Karpas-422 (cell line): ENCODE data around the gene DNAH7. TPM values are rescaled to one million over a fixed set of nuclear protein-coding genes. Genes with fewer than 3 reads are reported as not detected.
A peak's percentile ranks its signal among the peaks of the same experiment; 100 is the strongest.

Experiments
- DNase-seq: peaks from one replicate; pipeline ENCODE4 v3.0.0-alpha.2; 2015
- H2AFZ ChIP-seq: fragments of 200-600 bp; sonication (generic); 2 replicates; pipeline ENCODE4 v1.6.1; 2014; ENCODE audit warnings: antibody characterized with exemption, low read length, mixed read lengths
- H3K27ac ChIP-seq: fragments of 200-600 bp; sonication (generic); 2 replicates; pipeline ENCODE4 v1.5.1; 2014; ENCODE audit warnings: mild to moderate bottlenecking, low read length, moderate library complexity
- H3K27me3 ChIP-seq: fragments of 200-600 bp; sonication (generic); 2 replicates; pipeline ENCODE4 v1.6.1; 2014; ENCODE audit warnings: low read length, mixed read lengths
- H3K36me3 ChIP-seq: fragments of 200-600 bp; sonication (generic); 2 replicates; pipeline ENCODE4 v1.6.1; 2014; ENCODE audit warnings: low read length, mixed read lengths; ENCODE audit not compliant: insufficient read depth
- H3K4me1 ChIP-seq: fragments of 200-600 bp; sonication (generic); 2 replicates; pipeline ENCODE4 v1.6.1; 2014; ENCODE audit warnings: mild to moderate bottlenecking, low read length, mixed read lengths
- H3K4me2 ChIP-seq: fragments of 200-600 bp; sonication (generic); 2 replicates; pipeline ENCODE4 v1.6.1; 2014; ENCODE audit warnings: low read length, low read depth, mild to moderate bottlenecking; ENCODE audit not compliant: poor library complexity, severe bottlenecking
- H3K4me3 ChIP-seq: fragments of 200-600 bp; sonication (generic); 2 replicates; pipeline ENCODE4 v1.5.1; 2014; ENCODE audit warnings: mild to moderate bottlenecking, antibody characterized with exemption, low read length, mixed read lengths
- H3K79me2 ChIP-seq: fragments of 200-600 bp; sonication (generic); 2 replicates; pipeline ENCODE4 v1.6.1; 2014; ENCODE audit warnings: mild to moderate bottlenecking, low read length, mixed read lengths
- H3K9ac ChIP-seq: fragments of 200-600 bp; sonication (generic); 2 replicates; pipeline ENCODE4 v1.6.0; 2014; ENCODE audit warnings: low read length
- H3K9me2 ChIP-seq: fragments of 200-600 bp; sonication (generic), shearing (Covaris generic); replicated peaks from 2 replicates; pipeline ENCODE4 v1.6.0; 2014; ENCODE audit warnings: mild to moderate bottlenecking, low read length, moderate library complexity; ENCODE audit not compliant: insufficient read depth
- H3K9me3 ChIP-seq: fragments of 300-700, 200-600 bp; sonication (generic); 2 replicates; pipeline ENCODE4 v1.6.1; 2014; ENCODE audit warnings: low read length, mixed read lengths
- H4K20me1 ChIP-seq: fragments of 200-600 bp; sonication (generic); 2 replicates; pipeline ENCODE4 v1.6.1; 2014; ENCODE audit warnings: mild to moderate bottlenecking, antibody characterized with exemption, low read length, low read depth; ENCODE audit not compliant: insufficient read depth
- total RNA-seq: library from RNA; depleted of rRNA; stranded (reverse); fragments of >200 nt; shearing (Covaris generic); gene quantifications from 2 replicates; pipeline ENCODE4 v1.2.3, GENCODE V29; 2014; ENCODE audit warnings: low replicate concordance

Gene DNAH7
- total RNA-seq, 1 experiment from 2014 or later = 0.82 TPM

- Histone ChIP-seq H3K4me3 (no peak overlapping the region), H3K9ac (no peak overlapping the region), H3K4me1 (no peaks in the 10 kb centered on the region), H3K27me3 (no peaks in the 10 kb centered on the region), H3K36me3 (peaks cover 10% of the 10 kb centered on the region; the same call in 1 of the 2 replicates), H3K4me2 (no peak overlapping the region), H4K20me1 (no peaks in the 10 kb centered on the region), H3K9me2 (no peaks in the 10 kb centered on the region), H3K9me3 (no peaks in the 10 kb centered on the region), H3K79me2 (no peaks in the 10 kb centered on the region), H2AFZ (no peak overlapping the region), H3K27ac (no peak overlapping the region)
- no peak for DNase-seq
These were observed 337.7 kb downstream of the DNAH7 start for GRCh38 chr2:195730912-195731311.

DNA sequence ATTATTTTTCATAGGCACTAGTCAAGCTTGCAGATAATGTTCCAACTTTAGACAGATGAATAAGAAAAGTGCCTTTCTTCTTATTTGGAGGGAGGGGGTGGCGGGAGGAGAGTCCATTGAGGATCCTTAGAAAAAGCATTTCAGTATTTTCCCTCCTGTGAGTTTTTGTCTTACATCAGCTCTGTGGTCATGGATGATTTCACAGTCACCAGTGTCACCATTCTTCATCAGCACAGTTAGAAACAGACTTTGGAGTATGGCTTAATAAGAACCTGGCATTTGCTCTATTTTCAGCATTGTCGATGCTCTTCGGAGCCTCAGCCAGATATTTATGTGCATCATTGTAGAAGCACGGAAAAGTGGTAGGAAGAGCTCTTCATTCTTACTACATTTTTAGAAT is 341.5 kb downstream of the DNAH7 start:
- Histone ChIP-seq H3K9ac (no peak overlapping the region), H3K36me3 (peaks cover 9% of the 10 kb centered on the region; the same call in 1 of the 2 replicates)

GRCh38 chr2:195722075-195722474 is 346.6 kb downstream of the DNAH7 start:
- Histone ChIP-seq H3K4me3 (no peak overlapping the region), H2AFZ (no peak overlapping the region), H3K27ac (no peak overlapping the region), H3K27me3 (no peaks in the 10 kb centered on the region), H3K36me3 (peaks cover 19% of the 10 kb centered on the region; the same call in 1 of the 2 replicates), H3K4me2 (no peak overlapping the region), H3K9ac (no peak overlapping the region), H3K4me1 (peaks cover 5% of the 10 kb centered on the region; the same call in 1 of the 2 replicates), H3K9me2 (no peaks in the 10 kb centered on the region), H3K9me3 (no peaks in the 10 kb centered on the region), H3K79me2 (no peaks in the 10 kb centered on the region; the same call in 1 of the 2 replicates), H4K20me1 (no peaks in the 10 kb centered on the region)
- DNase-seq = no peak

More for the DNA sequence above, 341.5 kb downstream of the DNAH7 start:
- no peaks in the 10 kb centered on the region for H3K79me2 ChIP-seq
- no peak overlapping the region for H3K27ac ChIP-seq
- no peak overlapping the region for H2AFZ ChIP-seq
- H3K4me3 ChIP-seq = no peak overlapping the region
- no peaks in the 10 kb centered on the region for H3K27me3 ChIP-seq
- H3K4me1 ChIP-seq = no peaks in the 10 kb centered on the region
- no peak for DNase-seq
- H3K9me3 ChIP-seq = no peaks in the 10 kb centered on the region
- H4K20me1 ChIP-seq = no peaks in the 10 kb centered on the region
- no peaks in the 10 kb centered on the region for H3K9me2 ChIP-seq
- H3K4me2 ChIP-seq = no peak overlapping the region

GRCh38 chr2:195721042-195721441 is 347.6 kb downstream of the DNAH7 start:
- H3K36me3 ChIP-seq = peaks cover 26% of the 10 kb centered on the region
- H3K9me2 ChIP-seq = no peaks in the 10 kb centered on the region
- no peak overlapping the region for H3K27ac ChIP-seq
- no peaks in the 10 kb centered on the region for H3K9me3 ChIP-seq
- H3K9ac ChIP-seq = no peak overlapping the region
- no peak overlapping the region for H3K4me2 ChIP-seq
- H3K4me3 ChIP-seq = no peak overlapping the region
- no peaks in the 10 kb centered on the region for H3K27me3 ChIP-seq
- no peak for DNase-seq
- no peaks in the 10 kb centered on the region for H4K20me1 ChIP-seq
- no peaks in the 10 kb centered on the region; the same call in 1 of the 2 replicates for H3K79me2 ChIP-seq
- H2AFZ ChIP-seq = no peak overlapping the region
- H3K4me1 ChIP-seq = peaks cover 5% of the 10 kb centered on the region; the same call in 1 of the 2 replicates

GRCh38 chr2:195716466-195716865 is 352.2 kb downstream of the DNAH7 start:
- H3K9me2 ChIP-seq = no peaks in the 10 kb centered on the region
- no peak overlapping the region for H2AFZ ChIP-seq
- no peak overlapping the region for H3K27ac ChIP-seq
- H3K4me2 ChIP-seq = no peak overlapping the region
- H3K4me1 ChIP-seq = peaks cover 5% of the 10 kb centered on the region; the same call in 1 of the 2 replicates
- no peaks in the 10 kb centered on the region for H3K9me3 ChIP-seq
- H4K20me1 ChIP-seq = no peaks in the 10 kb centered on the region
- DNase-seq = no peak
- no peak overlapping the region for H3K9ac ChIP-seq
- H3K4me3 ChIP-seq = no peak overlapping the region
- peaks cover 23% of the 10 kb centered on the region for H3K36me3 ChIP-seq
- H3K79me2 ChIP-seq = no peaks in the 10 kb centered on the region; the same call in 1 of the 2 replicates
- no peaks in the 10 kb centered on the region for H3K27me3 ChIP-seq

DNA sequence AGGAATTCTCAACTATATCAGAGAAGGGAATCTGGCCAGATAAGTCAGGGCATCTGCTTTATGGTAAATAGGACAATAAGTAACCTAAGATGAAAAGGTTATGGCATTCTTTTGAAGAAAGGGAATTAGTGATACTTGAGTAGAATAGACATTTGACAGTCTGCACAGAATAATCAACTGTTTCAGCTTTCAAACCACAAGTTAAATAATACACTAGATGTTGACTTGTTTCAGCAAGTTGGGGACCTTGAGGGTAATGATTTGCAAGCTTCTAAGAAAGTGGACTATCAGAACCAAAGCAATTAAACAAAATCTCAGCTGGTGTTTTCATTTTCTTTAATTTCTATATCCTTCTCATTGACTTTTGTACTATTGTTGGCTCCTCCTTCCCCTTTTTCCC is 357.2 kb downstream of the DNAH7 start:
- no peak overlapping the region for H2AFZ ChIP-seq
- H3K27ac ChIP-seq = no peak overlapping the region
- H3K9me2 ChIP-seq = no peaks in the 10 kb centered on the region
- peaks cover 3% of the 10 kb centered on the region; the same call in 1 of the 2 replicates for H3K79me2 ChIP-seq
- H3K36me3 ChIP-seq = peaks cover 12% of the 10 kb centered on the region
- H3K4me3 ChIP-seq = no peak overlapping the region
- no peaks in the 10 kb centered on the region for H4K20me1 ChIP-seq
- no peak overlapping the region for H3K9ac ChIP-seq
- H3K4me1 ChIP-seq = no peaks in the 10 kb centered on the region
- no peak for DNase-seq
- no peaks in the 10 kb centered on the region for H3K9me3 ChIP-seq
- H3K27me3 ChIP-seq = no peaks in the 10 kb centered on the region
- no peak overlapping the region for H3K4me2 ChIP-seq

DNA sequence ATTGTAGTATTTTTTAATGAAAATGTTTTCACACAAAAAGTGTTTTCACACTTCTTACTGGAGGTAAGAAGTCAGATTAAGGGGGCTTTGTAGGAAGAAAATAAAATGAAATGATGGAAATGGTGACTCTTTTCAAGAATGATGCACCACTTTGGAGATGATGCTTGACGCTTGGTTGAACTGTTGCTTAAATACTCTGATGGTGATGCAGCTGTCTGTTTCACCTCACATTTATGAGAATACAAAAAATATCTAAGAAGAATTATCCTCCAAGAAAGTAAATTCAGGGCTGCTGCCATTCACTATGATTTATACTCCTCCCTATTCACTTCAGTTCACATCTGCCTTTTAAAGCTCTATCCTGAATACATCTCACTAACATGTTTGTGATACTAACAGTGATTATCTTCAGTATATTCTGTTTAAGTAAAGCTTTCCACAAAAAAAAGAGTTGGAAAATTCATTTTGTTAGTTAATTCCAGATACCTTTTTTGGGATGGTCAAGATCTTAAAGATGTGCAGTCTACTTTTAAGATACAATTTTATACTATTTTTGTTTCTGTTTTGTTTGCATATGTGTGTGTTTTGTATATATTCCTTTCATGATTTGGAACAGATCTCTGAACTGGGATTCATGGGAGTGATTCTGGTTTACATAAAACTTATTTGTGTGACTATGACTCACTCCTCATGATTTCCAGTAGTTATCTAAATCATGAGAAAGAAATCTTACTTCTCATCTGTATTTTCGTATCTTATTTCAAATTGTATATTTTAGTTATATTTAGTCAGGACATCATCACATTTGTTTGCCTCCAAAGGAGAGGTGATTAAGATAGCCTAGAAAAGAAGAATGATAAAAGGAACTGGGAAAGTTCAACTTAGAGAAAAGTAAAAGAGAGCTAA is 358.5 kb downstream of the DNAH7 start:
- H3K27me3 ChIP-seq = no peaks in the 10 kb centered on the region
- H3K9me3 ChIP-seq = no peaks in the 10 kb centered on the region
- no peak overlapping the region for H2AFZ ChIP-seq

DNA sequence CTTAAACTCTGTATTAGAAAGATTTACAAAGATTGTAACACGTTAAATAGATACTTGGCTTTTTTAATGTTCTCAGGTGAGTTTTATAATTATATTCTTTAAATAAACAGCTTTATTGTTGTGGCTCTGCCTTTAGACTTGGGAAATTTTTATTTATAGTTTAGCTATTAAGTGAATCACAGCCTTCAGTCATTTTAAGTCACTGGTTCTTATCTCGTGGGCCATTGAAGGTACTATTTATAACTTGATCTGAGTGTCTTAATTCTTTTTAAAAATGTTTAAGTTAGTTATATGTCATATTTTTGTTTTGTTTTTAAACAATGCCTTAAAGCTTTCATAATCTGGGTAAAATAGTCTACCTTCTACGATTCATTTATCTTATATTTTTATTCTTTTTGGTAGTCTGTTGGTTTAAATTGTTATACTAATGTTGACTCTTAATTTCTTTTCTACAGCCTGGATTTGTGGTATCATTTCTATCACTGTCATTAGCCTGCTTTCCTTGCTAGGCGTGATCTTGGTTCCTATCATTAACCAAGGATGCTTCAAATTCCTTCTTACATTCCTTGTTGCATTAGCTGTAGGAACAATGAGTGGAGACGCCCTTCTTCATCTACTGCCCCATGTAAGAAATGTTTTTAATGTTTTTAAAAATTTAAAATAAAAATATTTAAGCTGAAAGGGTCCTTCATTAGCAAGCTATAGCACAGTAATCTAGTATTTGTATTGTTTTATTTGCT is 362.3 kb downstream of the DNAH7 start:
- H3K4me3 ChIP-seq = no peak overlapping the region
- no peaks in the 10 kb centered on the region for H3K9me3 ChIP-seq
- H3K9me2 ChIP-seq = no peaks in the 10 kb centered on the region
- no peak overlapping the region for H2AFZ ChIP-seq
- H3K36me3 ChIP-seq = peaks cover 8% of the 10 kb centered on the region; the same call in 1 of the 2 replicates
- no peak for DNase-seq
- H3K27me3 ChIP-seq = no peaks in the 10 kb centered on the region
- H3K79me2 ChIP-seq = peaks cover 33% of the 10 kb centered on the region
- no peaks in the 10 kb centered on the region for H3K4me1 ChIP-seq
- H3K27ac ChIP-seq = no peak overlapping the region
- no peaks in the 10 kb centered on the region for H4K20me1 ChIP-seq
- H3K9ac ChIP-seq = no peak overlapping the region
- H3K4me2 ChIP-seq = no peak overlapping the region

More for the DNA sequence above, 358.5 kb downstream of the DNAH7 start:
- Histone ChIP-seq H3K4me3 (no peak overlapping the region), H3K27ac (peak overlapping the region; percentile 12; the same call in 1 of the 2 replicates), H3K79me2 (peaks cover 4% of the 10 kb centered on the region; the same call in 1 of the 2 replicates), H3K4me1 (no peaks in the 10 kb centered on the region), H3K36me3 (peaks cover 11% of the 10 kb centered on the region), H3K9ac (no peak overlapping the region), H4K20me1 (no peaks in the 10 kb centered on the region), H3K4me2 (no peak overlapping the region), H3K9me2 (no peaks in the 10 kb centered on the region)
- DNase-seq = no peak
